ENCODE measurements around the gene MLIP. TPM values are rescaled to one million over a fixed set of nuclear protein-coding genes. Genes with fewer than 3 reads are reported as not detected.
A peak's percentile ranks its signal among the peaks of the same experiment; 100 is the strongest.

The MLIP gene
- total and polyA plus RNA-seq, 2 of the 8 experiments (the other 6 are each of a cell fraction or from before 2014, with no cell fraction given) = not detected

GRCh38 chr6:54262971-54263370 is 151.7 kb downstream of the MLIP start:
- Histone ChIP-seq H3K4ac (replicated peaks; ENCODE audit: insufficient read length, low read depth, low read length) (no peak overlapping the region), H2AK5ac (ENCODE audit: low read depth, low read length) (no peak overlapping the region), H3K23me2 (ENCODE audit: low read depth, low read length) (no peaks in the 10 kb centered on the region), H3K9me3 (ENCODE audit: insufficient read depth in 2 of 2, low read depth in 1 of 2, low read length in 1 of 2) (no peaks in the 10 kb centered on the region), H3K79me1 (ENCODE audit: low read depth, low read length) (no peaks in the 10 kb centered on the region), H2BK15ac (ENCODE audit: low read length) (no peak overlapping the region), H3K4me1 (replicated peaks in 1 of 4; ENCODE audit: control insufficient read depth in 3 of 4, insufficient read depth in 4 of 4, low read length in 3 of 4) (peaks cover 0 to 12% (median 0%) of the 10 kb centered on the region in 4 experiments; a peak in 2 of 7 replicates), H2BK12ac (ENCODE audit: low read depth, low read length) (no peak overlapping the region), H2BK5ac (ENCODE audit: low read depth, low read length) (no peak overlapping the region), H2BK20ac (ENCODE audit: low read length) (no peak overlapping the region), H3K27me3 (replicated peaks in 1 of 4; ENCODE audit: control insufficient read depth in 3 of 4, extremely low read depth in 1 of 4, insufficient read depth in 3 of 4, low read length in 3 of 4) (no peaks in the 10 kb centered on the region), H2BK120ac (replicated peaks; ENCODE audit: low read depth, low read length) (no peak overlapping the region), H3K4me2 (ENCODE audit: insufficient read depth in 1 of 2, low read depth in 2 of 2, low read length in 2 of 2) (no peak overlapping the region), H3K4me3 (ENCODE audit: extremely low read depth in 1 of 4, insufficient read depth in 2 of 4, low read depth in 3 of 4, low read length in 4 of 4) (peak overlapping the region in 1 of 4 experiments; percentile 5; a peak in 1 of 8 replicates), H3K27ac (ENCODE audit: low read depth, low read length) (no peak overlapping the region), H3K9ac (replicated peaks in 1 of 4; ENCODE audit: extremely low read depth in 1 of 4, low read depth in 3 of 4, low read length in 3 of 4) (no peak overlapping the region), H3K36me3 (ENCODE audit: control insufficient read depth in 2 of 4, insufficient read depth in 4 of 4, low read length in 3 of 4) (no peaks in the 10 kb centered on the region), H2AFZ (ENCODE audit: low read length) (no peak overlapping the region), H4K91ac (replicated peaks; ENCODE audit: insufficient read length, low read length) (no peak overlapping the region), H3K79me2 (ENCODE audit: control insufficient read depth in 1 of 2, insufficient read depth in 2 of 2, low read length in 2 of 2) (no peaks in the 10 kb centered on the region), H3K56ac (replicated peaks; ENCODE audit: insufficient read length, low read depth, low read length) (no peak overlapping the region), H4K5ac (ENCODE audit: insufficient read length, low read depth, low read length) (no peak overlapping the region), H4K8ac (ENCODE audit: extremely low read depth, insufficient read depth, low read length) (no peak overlapping the region), H3K18ac (ENCODE audit: extremely low read depth, low read length) (no peak overlapping the region), H3K23ac (ENCODE audit: insufficient read length) (no peak overlapping the region), H4K20me1 (replicated peaks in 1 of 2; ENCODE audit: control insufficient read depth in 1 of 2, insufficient read depth in 2 of 2, low read length in 2 of 2) (no peaks in the 10 kb centered on the region), H3K14ac (ENCODE audit: insufficient read length) (no peak overlapping the region)
- FAIRE-seq (no peak), DNase-seq (ENCODE audit: low read depth in 1 of 2, low spot score in 2 of 2) (no peak)
- ChIA-PET POLR2A (ENCODE audit: partially characterized antibody) (no interaction called here), CTCF (ENCODE audit: partially characterized antibody) (interaction anchor here (0.7 to 6.6 kb wide), 3 partner anchors 10 to 556 kb away, joined by 3 to 100 read pairs (median 3); no protein-coding TSS in a partner anchor)
- 74% methylated on average over 2 of the region's 2 CpGs; no CpG with 5 or more reads in 1 of the 2 experiments for WGBS, 2 experiments (ENCODE audit: extremely low coverage in 1 of 2, insufficient coverage in 1 of 2, insufficient read length in 1 of 2, insufficient replicate concordance in 2 of 2, low coverage in 1 of 2, low lambda C conversion rate in 2 of 2, missing lambda C conversion rate in 1 of 2)
- no peak for TF ChIP-seq SP4 (IDR thresholded peaks at IDR 0.05; ENCODE audit: low read length)
- no peak for TF ChIP-seq CBX8 (IDR thresholded peaks at IDR 0.05; ENCODE audit: borderline replicate concordance, low read depth, low read length)
- no peak for TF ChIP-seq USF2 (IDR thresholded peaks at IDR 0.05; ENCODE audit: low read length)
- no peak for TF ChIP-seq NRF1 (IDR thresholded peaks at IDR 0.05; ENCODE audit: low read depth, low read length)
